A549 (cell line): ENCODE data around the gene CHRNA1. TPM values are rescaled to one million over a fixed set of nuclear protein-coding genes. Genes with fewer than 3 reads are reported as not detected.

Experiments
- ATAC-seq, 2 experiments: fragments of 200-7000 bp in 1 of 2; fragments of >200 bp in 1 of 2; cut with Nextera tagmentation in 1 of 2; cut with Tn5 transposase in 1 of 2; 3 replicates each; pipeline versions ENCODE4 v1.8.0 to v1.9.1; 2018 to 2020; ENCODE audit warnings: mild to moderate bottlenecking in 1 of 2, moderate library complexity in 1 of 2
- CTCF ChIA-PET: fragments of 300-600 bp; sonication (Branson Sonifier 250); formaldehyde crosslinking; extraction: SDS; loops from one replicate; lab custom pipeline; 2021; ENCODE audit warnings: antibody characterized with exemption, inconsistent platforms; lab: Yijun Ruan, JAX
- POLR2A ChIA-PET: fragments of 350-600 bp; formaldehyde crosslinking; extraction: SDS; loops from one replicate; lab custom pipeline; 2021; ENCODE audit warnings: antibody characterized with exemption, inconsistent platforms; lab: Yijun Ruan, JAX
- DNase-seq, 2 experiments: peaks; one replicate each; pipeline versions ENCODE4 v3.0.0 to v3.0.0-alpha.2; 2011 to 2016; ENCODE audit warnings: low read depth in 1 of 2, low spot score in 1 of 2
- FAIRE-seq: peaks from 2 replicates; lab custom pipeline; 2011; peaks lifted over from hg19 to GRCh38; lab: Jason Lieb, UNC
- H3K27ac ChIP-seq, 2 experiments: fragments of >200 bp; sonication (Bioruptor Twin); formaldehyde crosslinking; 3 replicates each; pipeline ENCODE4 v1.5.1; 2016 to 2017
- H3K4me1 ChIP-seq: fragments of >200 bp; sonication (Bioruptor Twin); formaldehyde crosslinking; 3 replicates; pipeline ENCODE4 v1.6.1; 2016
- H3K4me2 ChIP-seq: fragments of >200 bp; sonication (Bioruptor Twin); formaldehyde crosslinking; 3 replicates; pipeline ENCODE4 v1.6.1; 2016
- H3K4me3 ChIP-seq: fragments of >200 bp; sonication (Bioruptor Twin); formaldehyde crosslinking; 3 replicates; pipeline ENCODE4 v1.5.1; 2016
- H3K9me3 ChIP-seq: fragments of >200 bp; sonication (Bioruptor Twin); formaldehyde crosslinking; 3 replicates; pipeline ENCODE4 v1.6.1; 2016
- BHLHE40 ChIP-seq: IDR thresholded peaks from 2 replicates; pipeline ENCODE4 v1.6.1; 2012; ENCODE audit warnings: low read depth, low read length, inconsistent platforms
- CEBPB ChIP-seq, 2 experiments: fragments of >200 bp in 1 of 2; sonication (Bioruptor Twin) in 1 of 2; formaldehyde crosslinking in 1 of 2; IDR thresholded peaks; 2 replicates each; pipeline ENCODE4 v1.6.1; 2012 to 2016
- EHMT2 ChIP-seq: fragments of 200-600 bp; sonication (generic); IDR thresholded peaks from 2 replicates; pipeline ENCODE4 v1.6.1; 2016; ENCODE audit warnings: antibody characterized with exemption, low read depth, mild to moderate bottlenecking, moderate library complexity
- ESRRA ChIP-seq: fragments of 150-350 bp; IDR thresholded peaks from 2 replicates; pipeline ENCODE4 v1.6.1; 2014; ENCODE audit warnings: mild to moderate bottlenecking, low read length, borderline replicate concordance
- FOSL2 ChIP-seq, 2 experiments: fragments of 450-650 bp in 1 of 2; fragments of >200 bp in 1 of 2; sonication (Bioruptor Twin) in 1 of 2; formaldehyde crosslinking; IDR thresholded peaks; 2 replicates each; pipeline versions ENCODE4 v1.5.0 to v1.6.1; 2016 to 2020; ENCODE audit warnings: mild to moderate bottlenecking in 1 of 2, moderate library complexity in 1 of 2
- HEYL ChIP-seq: fragments of 250-450 bp; sonication (Bioruptor Pico); IDR thresholded peaks from 2 replicates; pipeline ENCODE4 v1.8.0; 2021; ENCODE audit warnings: mild to moderate bottlenecking, moderate library complexity
- HOXB13 ChIP-seq: fragments of 250-450 bp; sonication (Bioruptor Pico); IDR thresholded peaks from 2 replicates; pipeline ENCODE4 v1.5.0; 2020; ENCODE audit warnings: low read depth, mild to moderate bottlenecking, moderate library complexity
- NPAS2 ChIP-seq: fragments of 250-450 bp; sonication (Bioruptor Pico); IDR thresholded peaks from 2 replicates; pipeline ENCODE4 v1.8.0; 2022; ENCODE audit warnings: mild to moderate bottlenecking, moderate library complexity, borderline replicate concordance
- NR3C1 ChIP-seq: fragments of >200 bp; sonication (Bioruptor Twin); formaldehyde crosslinking; IDR thresholded peaks from 3 replicates; pipeline ENCODE4 v1.6.1; 2017
- POLR2AphosphoS2 ChIP-seq: conservative IDR thresholded peaks from 2 replicates; pipeline ENCODE4 v1.6.1; 2012; ENCODE audit warnings: low read length, improper control_type of control experiment, inconsistent platforms
- SMC3 ChIP-seq: fragments of >200 bp; sonication (Bioruptor Twin); formaldehyde crosslinking; IDR thresholded peaks from 3 replicates; pipeline ENCODE4 v1.6.1; 2018; ENCODE audit warnings: inconsistent platforms
- SREBF2 ChIP-seq: fragments of 450-650 bp; IDR thresholded peaks from 2 replicates; pipeline ENCODE4 v1.6.1; 2014; ENCODE audit warnings: mild to moderate bottlenecking, moderate library complexity
- ZFP36 ChIP-seq: fragments of 450-650 bp; IDR thresholded peaks from 2 replicates; pipeline ENCODE4 v1.6.1; 2014; ENCODE audit warnings: borderline replicate concordance; ENCODE audit not compliant: partially characterized antibody
- ZNF302 ChIP-seq: fragments of 250-450 bp; sonication (Bioruptor Pico); IDR thresholded peaks from 2 replicates; pipeline ENCODE4 v1.9.0; 2021; ENCODE audit warnings: inconsistent platforms, mild to moderate bottlenecking, moderate library complexity
- WGBS: methylation state at CpG from one replicate; pipeline ENCODE4 v1.1.6; 2017; ENCODE audit errors: missing lambda C conversion rate; 5-methylcytosine and 5-hydroxymethylcytosine counted together
- polyA plus RNA-seq, 4 experiments: library from polyadenylated mRNA; depleted of rRNA in 3 of 4; stranded (reverse); fragments of >200 nt; fragmentation: RNase III in 1 of 4; extraction: RNeasy Plus Mini Kit Qiagen cat#74134 plus additional on column Dnase treatment in 1 of 4; gene quantifications; 2 replicates in 3 of 4; 3 replicates in 1 of 4; pipeline ENCODE4 v1.2.3, GENCODE V29; 2011 to 2017
- TF ChIP-seq, protein P1 (sequence below): IDR thresholded peaks from 2 replicates; pipeline ENCODE4 v1.6.1; 2012
- TF ChIP-seq, protein P2 (sequence below): IDR thresholded peaks from 2 replicates; pipeline ENCODE4 v1.6.1; 2012
- TF ChIP-seq, protein P3 (sequence below): fragments of 200-600 bp; sonication (generic); IDR thresholded peaks from 2 replicates; pipeline ENCODE4 v1.6.1; 2016; ENCODE audit warnings: antibody characterized with exemption, mild to moderate bottlenecking, moderate library complexity
- TF ChIP-seq, protein P4 (sequence below): fragments of 450-650 bp; IDR thresholded peaks from 2 replicates; pipeline ENCODE4 v1.6.1; 2014; ENCODE audit warnings: antibody characterized with exemption
- TF ChIP-seq, protein P5 (sequence below): fragments of >200 bp; sonication (Bioruptor Twin); formaldehyde crosslinking; IDR thresholded peaks from 3 replicates; pipeline ENCODE4 v1.6.1; 2016
- TF ChIP-seq, protein P6 (sequence below): fragments of 150-350 bp; IDR thresholded peaks from 2 replicates; pipeline ENCODE4 v1.6.1; 2014; ENCODE audit warnings: low read depth, mild to moderate bottlenecking, low read length

Gene CHRNA1
- polyA plus RNA-seq, 2 of the 4 experiments (the other 2 are of a cell fraction): not detected

DNA sequence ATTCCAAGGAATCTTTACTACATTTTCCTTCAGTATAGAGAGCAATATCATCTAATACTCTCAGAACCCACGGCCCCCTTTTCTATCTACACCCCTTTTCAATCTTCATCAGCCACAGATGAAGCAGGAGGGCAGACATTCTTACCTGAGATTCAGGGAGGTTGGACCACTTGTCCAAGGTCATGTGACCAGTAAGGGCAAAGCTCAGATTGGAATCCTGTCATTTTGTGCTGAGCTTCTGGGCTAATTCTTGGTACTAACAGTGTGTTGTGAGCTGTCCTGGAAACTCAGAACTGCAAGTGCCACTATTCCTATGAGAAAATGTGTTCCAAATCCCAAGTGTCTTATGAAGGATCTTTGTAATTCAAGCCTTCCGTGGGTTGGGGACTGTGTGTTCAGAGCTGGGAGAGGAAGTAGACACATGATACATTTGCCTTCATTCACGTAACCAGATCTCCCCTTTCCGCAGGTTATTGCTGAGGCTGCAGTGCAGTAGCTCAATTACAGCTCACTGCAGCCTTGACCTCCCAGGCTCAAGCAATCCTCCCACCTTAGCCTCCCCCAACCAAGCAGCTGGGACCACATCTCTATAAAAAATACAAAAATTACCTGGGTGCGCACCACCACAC, 3.3 kb downstream of the CHRNA1 start:
- peaks cover 10% of the 10 kb centered on the region; the same call in 1 of the 3 replicates for H3K4me1 ChIP-seq
- H3K4me2 ChIP-seq: no peak overlapping the region
- H3K4me3 ChIP-seq: no peak overlapping the region
- WGBS: 82% methylated on average over 5 of the region's 5 CpGs
- TF ChIP-seq SREBF2 (no peak), POLR2AphosphoS2 (no peak), NR3C1 (no peak), ESRRA (no peak), HEYL (CRISPR knock-in tag) (no peak), BHLHE40 (no peak), CEBPB (IDR thresholded peaks at IDR 0.05) (no peak), NPAS2 (CRISPR knock-in tag) (no peak), FOSL2 (IDR thresholded peaks at IDR 0.05) (no peak), FOSL2 (CRISPR knock-in tag; IDR thresholded peaks at IDR 0.05) (no peak), EHMT2 (no peak), SMC3 (no peak), ZNF302 (CRISPR knock-in tag) (no peak), ZFP36 (no peak), HOXB13 (no peak)
- TF ChIP-seq, protein P1, sequence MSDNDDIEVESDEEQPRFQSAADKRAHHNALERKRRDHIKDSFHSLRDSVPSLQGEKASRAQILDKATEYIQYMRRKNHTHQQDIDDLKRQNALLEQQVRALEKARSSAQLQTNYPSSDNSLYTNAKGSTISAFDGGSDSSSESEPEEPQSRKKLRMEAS: no peak
- TF ChIP-seq, protein P2, sequence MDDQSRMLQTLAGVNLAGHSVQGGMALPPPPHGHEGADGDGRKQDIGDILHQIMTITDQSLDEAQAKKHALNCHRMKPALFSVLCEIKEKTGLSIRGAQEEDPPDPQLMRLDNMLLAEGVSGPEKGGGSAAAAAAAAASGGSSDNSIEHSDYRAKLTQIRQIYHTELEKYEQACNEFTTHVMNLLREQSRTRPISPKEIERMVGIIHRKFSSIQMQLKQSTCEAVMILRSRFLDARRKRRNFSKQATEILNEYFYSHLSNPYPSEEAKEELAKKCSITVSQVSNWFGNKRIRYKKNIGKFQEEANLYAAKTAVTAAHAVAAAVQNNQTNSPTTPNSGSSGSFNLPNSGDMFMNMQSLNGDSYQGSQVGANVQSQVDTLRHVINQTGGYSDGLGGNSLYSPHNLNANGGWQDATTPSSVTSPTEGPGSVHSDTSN: no peak
- TF ChIP-seq, protein P3, sequence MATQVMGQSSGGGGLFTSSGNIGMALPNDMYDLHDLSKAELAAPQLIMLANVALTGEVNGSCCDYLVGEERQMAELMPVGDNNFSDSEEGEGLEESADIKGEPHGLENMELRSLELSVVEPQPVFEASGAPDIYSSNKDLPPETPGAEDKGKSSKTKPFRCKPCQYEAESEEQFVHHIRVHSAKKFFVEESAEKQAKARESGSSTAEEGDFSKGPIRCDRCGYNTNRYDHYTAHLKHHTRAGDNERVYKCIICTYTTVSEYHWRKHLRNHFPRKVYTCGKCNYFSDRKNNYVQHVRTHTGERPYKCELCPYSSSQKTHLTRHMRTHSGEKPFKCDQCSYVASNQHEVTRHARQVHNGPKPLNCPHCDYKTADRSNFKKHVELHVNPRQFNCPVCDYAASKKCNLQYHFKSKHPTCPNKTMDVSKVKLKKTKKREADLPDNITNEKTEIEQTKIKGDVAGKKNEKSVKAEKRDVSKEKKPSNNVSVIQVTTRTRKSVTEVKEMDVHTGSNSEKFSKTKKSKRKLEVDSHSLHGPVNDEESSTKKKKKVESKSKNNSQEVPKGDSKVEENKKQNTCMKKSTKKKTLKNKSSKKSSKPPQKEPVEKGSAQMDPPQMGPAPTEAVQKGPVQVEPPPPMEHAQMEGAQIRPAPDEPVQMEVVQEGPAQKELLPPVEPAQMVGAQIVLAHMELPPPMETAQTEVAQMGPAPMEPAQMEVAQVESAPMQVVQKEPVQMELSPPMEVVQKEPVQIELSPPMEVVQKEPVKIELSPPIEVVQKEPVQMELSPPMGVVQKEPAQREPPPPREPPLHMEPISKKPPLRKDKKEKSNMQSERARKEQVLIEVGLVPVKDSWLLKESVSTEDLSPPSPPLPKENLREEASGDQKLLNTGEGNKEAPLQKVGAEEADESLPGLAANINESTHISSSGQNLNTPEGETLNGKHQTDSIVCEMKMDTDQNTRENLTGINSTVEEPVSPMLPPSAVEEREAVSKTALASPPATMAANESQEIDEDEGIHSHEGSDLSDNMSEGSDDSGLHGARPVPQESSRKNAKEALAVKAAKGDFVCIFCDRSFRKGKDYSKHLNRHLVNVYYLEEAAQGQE: no peak
- TF ChIP-seq, protein P4, sequence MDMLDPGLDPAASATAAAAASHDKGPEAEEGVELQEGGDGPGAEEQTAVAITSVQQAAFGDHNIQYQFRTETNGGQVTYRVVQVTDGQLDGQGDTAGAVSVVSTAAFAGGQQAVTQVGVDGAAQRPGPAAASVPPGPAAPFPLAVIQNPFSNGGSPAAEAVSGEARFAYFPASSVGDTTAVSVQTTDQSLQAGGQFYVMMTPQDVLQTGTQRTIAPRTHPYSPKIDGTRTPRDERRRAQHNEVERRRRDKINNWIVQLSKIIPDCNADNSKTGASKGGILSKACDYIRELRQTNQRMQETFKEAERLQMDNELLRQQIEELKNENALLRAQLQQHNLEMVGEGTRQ: no peak
- TF ChIP-seq, protein P5, sequence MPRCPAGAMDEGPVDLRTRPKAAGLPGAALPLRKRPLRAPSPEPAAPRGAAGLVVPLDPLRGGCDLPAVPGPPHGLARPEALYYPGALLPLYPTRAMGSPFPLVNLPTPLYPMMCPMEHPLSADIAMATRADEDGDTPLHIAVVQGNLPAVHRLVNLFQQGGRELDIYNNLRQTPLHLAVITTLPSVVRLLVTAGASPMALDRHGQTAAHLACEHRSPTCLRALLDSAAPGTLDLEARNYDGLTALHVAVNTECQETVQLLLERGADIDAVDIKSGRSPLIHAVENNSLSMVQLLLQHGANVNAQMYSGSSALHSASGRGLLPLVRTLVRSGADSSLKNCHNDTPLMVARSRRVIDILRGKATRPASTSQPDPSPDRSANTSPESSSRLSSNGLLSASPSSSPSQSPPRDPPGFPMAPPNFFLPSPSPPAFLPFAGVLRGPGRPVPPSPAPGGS: no peak
- TF ChIP-seq, protein P6, sequence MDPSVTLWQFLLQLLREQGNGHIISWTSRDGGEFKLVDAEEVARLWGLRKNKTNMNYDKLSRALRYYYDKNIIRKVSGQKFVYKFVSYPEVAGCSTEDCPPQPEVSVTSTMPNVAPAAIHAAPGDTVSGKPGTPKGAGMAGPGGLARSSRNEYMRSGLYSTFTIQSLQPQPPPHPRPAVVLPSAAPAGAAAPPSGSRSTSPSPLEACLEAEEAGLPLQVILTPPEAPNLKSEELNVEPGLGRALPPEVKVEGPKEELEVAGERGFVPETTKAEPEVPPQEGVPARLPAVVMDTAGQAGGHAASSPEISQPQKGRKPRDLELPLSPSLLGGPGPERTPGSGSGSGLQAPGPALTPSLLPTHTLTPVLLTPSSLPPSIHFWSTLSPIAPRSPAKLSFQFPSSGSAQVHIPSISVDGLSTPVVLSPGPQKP: no peak
- FAIRE-seq (no peak), DNase-seq (no peak), ATAC-seq (no peak)
- POLR2A ChIA-PET: no interaction called here
- H3K27ac ChIP-seq: no peak overlapping the region
- no peaks in the 10 kb centered on the region for H3K9me3 ChIP-seq
- CTCF ChIA-PET: interaction anchor here (0.7 to 7.3 kb wide), 4 partner anchors 11 to 62 kb away, joined by 3 to 68 read pairs (median 14); no protein-coding TSS in a partner anchor
